ENCODE data around the gene IQSEC1. TPM values are rescaled to one million over a fixed set of nuclear protein-coding genes. Genes with fewer than 3 reads are reported as not detected.

IQSEC1 gene
- polyA plus RNA-seq, 1 donor (not counting 4 experiments of a cell fraction or from before 2014, with no cell fraction given): 2.8 TPM

DNA sequence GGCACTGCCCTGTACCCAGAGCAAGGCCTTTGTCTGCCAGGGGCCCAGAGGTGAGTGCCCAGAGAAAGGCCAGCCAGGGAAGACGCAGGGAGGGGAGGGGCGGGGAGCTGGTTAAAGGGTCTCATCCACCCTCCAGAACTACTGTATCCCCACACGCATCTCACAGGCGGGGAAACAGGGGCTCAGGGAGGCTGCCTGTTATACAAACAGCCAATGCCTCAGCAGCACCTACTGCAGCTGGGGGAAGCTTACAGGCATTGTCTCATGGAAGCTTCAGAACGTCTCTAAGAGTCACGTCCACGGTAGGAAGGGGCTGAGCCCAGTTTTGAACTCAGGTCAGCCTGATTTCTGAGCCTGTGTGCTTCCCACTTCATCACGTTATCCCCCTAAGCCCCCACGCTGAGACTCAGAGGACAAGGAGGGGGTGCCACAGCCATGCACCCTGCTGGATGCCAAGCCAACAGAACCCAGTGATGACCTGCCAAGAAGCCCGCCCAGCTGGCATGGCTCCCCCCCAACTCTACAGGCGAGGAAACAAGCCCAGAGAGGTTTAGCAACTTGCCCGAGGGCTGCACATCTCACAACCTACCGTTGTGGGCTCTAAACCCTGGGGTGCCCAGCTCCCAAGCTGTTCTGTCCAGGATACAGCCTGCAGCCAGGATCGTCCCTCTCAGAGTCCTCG, 54.5 kb downstream of the IQSEC1 start:
- TF ChIP-seq, protein P1, sequence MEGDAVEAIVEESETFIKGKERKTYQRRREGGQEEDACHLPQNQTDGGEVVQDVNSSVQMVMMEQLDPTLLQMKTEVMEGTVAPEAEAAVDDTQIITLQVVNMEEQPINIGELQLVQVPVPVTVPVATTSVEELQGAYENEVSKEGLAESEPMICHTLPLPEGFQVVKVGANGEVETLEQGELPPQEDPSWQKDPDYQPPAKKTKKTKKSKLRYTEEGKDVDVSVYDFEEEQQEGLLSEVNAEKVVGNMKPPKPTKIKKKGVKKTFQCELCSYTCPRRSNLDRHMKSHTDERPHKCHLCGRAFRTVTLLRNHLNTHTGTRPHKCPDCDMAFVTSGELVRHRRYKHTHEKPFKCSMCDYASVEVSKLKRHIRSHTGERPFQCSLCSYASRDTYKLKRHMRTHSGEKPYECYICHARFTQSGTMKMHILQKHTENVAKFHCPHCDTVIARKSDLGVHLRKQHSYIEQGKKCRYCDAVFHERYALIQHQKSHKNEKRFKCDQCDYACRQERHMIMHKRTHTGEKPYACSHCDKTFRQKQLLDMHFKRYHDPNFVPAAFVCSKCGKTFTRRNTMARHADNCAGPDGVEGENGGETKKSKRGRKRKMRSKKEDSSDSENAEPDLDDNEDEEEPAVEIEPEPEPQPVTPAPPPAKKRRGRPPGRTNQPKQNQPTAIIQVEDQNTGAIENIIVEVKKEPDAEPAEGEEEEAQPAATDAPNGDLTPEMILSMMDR (optimal IDR thresholded peaks at IDR 0.05 in 1 of 3, IDR thresholded peaks at IDR 0.05 in 1 of 3, conservative IDR thresholded peaks at IDR 0.05 in 1 of 3; ENCODE audit: extremely low read depth in 1 of 3, insufficient read depth in 2 of 3, low read length in 3 of 3): no peak
- no peak for TF ChIP-seq EZH2 (IDR thresholded peaks at IDR 0.05; ENCODE audit: low read length)
- Histone ChIP-seq H4K20me1 (ENCODE audit: control insufficient read depth, extremely low read depth, insufficient read depth, low read length) (no peaks in the 10 kb centered on the region), H3K4me1 (ENCODE audit: control insufficient read depth, extremely low read depth, insufficient read depth, low read length) (peaks cover 4% of the 10 kb centered on the region), H3K4me2 (ENCODE audit: control insufficient read depth, extremely low read depth, insufficient read depth, low read depth, low read length) (no peak overlapping the region), H3K27me3 (ENCODE audit: control insufficient read depth, extremely low read depth, insufficient read depth, low read length) (peaks cover 50% of the 10 kb centered on the region), H3K9me1 (ENCODE audit: control insufficient read depth, extremely low read depth, insufficient read depth, low read length) (no peaks in the 10 kb centered on the region), H2AFZ (ENCODE audit: control insufficient read depth, low read length) (no peak overlapping the region), H3K4me3 (ENCODE audit: control insufficient read depth in 2 of 3, extremely low read depth in 1 of 3, insufficient read depth in 2 of 3, low read depth in 1 of 3, low read length in 3 of 3) (no peak overlapping the region), H3K9me3 (ENCODE audit: control insufficient read depth, low read depth, low read length) (no peaks in the 10 kb centered on the region), H3K79me2 (ENCODE audit: control insufficient read depth, insufficient read depth, low read length) (no peaks in the 10 kb centered on the region), H3K36me3 (ENCODE audit: control insufficient read depth in 2 of 2, extremely low read depth in 1 of 2, insufficient read depth in 2 of 2, low read length in 2 of 2) (no peaks in the 10 kb centered on the region), H3K27ac (ENCODE audit: control insufficient read depth, insufficient read depth, low read length) (no peak overlapping the region), H3K9ac (ENCODE audit: control insufficient read depth, extremely low read depth, insufficient read depth, low read length) (no peak overlapping the region)
- FAIRE-seq (no peak), DNase-seq (ENCODE audit: low read depth, low spot score) (no peak)
- dilution Hi-C loops (cut with MboI; ENCODE audit: extremely low pct_ligation_motif_present, low sequenced_read_pairs): no loop called here

DNA sequence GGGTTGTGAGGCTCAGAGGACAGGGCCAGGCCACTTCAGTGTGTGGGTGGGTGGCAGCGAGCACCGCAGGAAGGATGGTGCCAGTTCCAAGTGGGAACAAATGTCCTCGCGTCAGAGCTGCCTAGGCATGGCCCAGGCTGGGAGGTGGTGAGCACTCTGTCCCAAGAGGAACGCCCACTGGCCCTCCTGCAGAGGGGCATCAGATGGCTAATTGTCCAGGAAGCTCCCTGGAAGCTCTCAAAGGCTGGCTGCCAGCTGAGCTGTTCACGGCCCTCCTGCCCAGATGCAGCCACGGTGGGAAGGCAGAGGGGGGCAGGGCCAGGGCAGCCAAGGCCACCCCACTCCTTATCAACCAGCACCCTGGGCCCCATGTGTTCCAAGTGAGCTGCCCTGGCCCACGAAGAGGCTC, 55.2 kb downstream of the IQSEC1 start:
- no peak for FAIRE-seq
- TF ChIP-seq, protein P1 (optimal IDR thresholded peaks at IDR 0.05 in 1 of 3, IDR thresholded peaks at IDR 0.05 in 1 of 3, conservative IDR thresholded peaks at IDR 0.05 in 1 of 3; ENCODE audit: extremely low read depth in 1 of 3, insufficient read depth in 2 of 3, low read length in 3 of 3): no peak
- no peak for TF ChIP-seq EZH2 (IDR thresholded peaks at IDR 0.05; ENCODE audit: low read length)
- Histone ChIP-seq H4K20me1 (ENCODE audit: control insufficient read depth, extremely low read depth, insufficient read depth, low read length) (no peaks in the 10 kb centered on the region), H3K4me3 (ENCODE audit: control insufficient read depth in 2 of 3, extremely low read depth in 1 of 3, insufficient read depth in 2 of 3, low read depth in 1 of 3, low read length in 3 of 3) (no peak overlapping the region), H3K27me3 (ENCODE audit: control insufficient read depth, extremely low read depth, insufficient read depth, low read length) (peaks cover 50% of the 10 kb centered on the region), H3K36me3 (ENCODE audit: control insufficient read depth in 2 of 2, extremely low read depth in 1 of 2, insufficient read depth in 2 of 2, low read length in 2 of 2) (no peaks in the 10 kb centered on the region), H3K79me2 (ENCODE audit: control insufficient read depth, insufficient read depth, low read length) (no peaks in the 10 kb centered on the region), H3K27ac (ENCODE audit: control insufficient read depth, insufficient read depth, low read length) (no peak overlapping the region), H3K9ac (ENCODE audit: control insufficient read depth, extremely low read depth, insufficient read depth, low read length) (no peak overlapping the region), H3K4me2 (ENCODE audit: control insufficient read depth, extremely low read depth, insufficient read depth, low read depth, low read length) (no peak overlapping the region), H3K4me1 (ENCODE audit: control insufficient read depth, extremely low read depth, insufficient read depth, low read length) (peaks cover 4% of the 10 kb centered on the region), H2AFZ (ENCODE audit: control insufficient read depth, low read length) (no peak overlapping the region), H3K9me1 (ENCODE audit: control insufficient read depth, extremely low read depth, insufficient read depth, low read length) (no peaks in the 10 kb centered on the region), H3K9me3 (ENCODE audit: control insufficient read depth, low read depth, low read length) (no peaks in the 10 kb centered on the region)
- no peak for DNase-seq (ENCODE audit: low read depth, low spot score)
- dilution Hi-C loops (cut with MboI; ENCODE audit: extremely low pct_ligation_motif_present, low sequenced_read_pairs): no loop called here
